ENCODE results near the gene FHAD1. TPM values are rescaled to one million over a fixed set of nuclear protein-coding genes. Genes with fewer than 3 reads are reported as not detected.
"Not testable (repeated sequence)": the region's sequence is repeated elsewhere in the genome, so short reads cannot be mapped to it uniquely, and the experiment has no call there.

Gene FHAD1
- total RNA-seq, 4 donors from 2014 or later: 0.54 to 1.9 (median 0.75) TPM

DNA sequence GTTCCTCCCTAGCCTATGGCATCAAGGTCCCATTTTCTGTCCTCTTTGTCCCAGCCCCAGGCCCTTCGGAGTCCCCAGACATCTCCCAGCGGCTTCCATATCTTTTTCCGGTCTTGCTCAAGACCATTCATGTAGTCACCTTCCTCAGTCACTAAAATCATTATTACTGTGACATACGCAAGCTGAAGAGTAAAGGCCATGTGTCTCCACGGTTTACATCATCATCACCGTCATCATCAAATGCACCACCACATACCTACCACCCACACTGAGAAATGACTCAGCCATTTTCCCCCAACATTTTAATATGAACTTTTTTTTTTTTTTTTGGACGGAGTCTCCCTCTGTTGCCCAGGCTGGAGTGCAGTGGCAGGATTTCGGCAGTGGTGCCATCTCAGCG, 43.4 kb downstream of the FHAD1 start:
- no peak overlapping the region for H3K4me3 ChIP-seq (replicated peaks in 1 of 3)
- no peak overlapping the region for H3K27ac ChIP-seq
- intact Hi-C loops (cut with DNase I): no loop called here
- no peaks in the 10 kb centered on the region for H3K9me3 ChIP-seq
- 89 to 95% methylated on average over 9 of the region's 9 CpGs for WGBS, 2 donors
- DNase-seq: no peak
- TF ChIP-seq, protein P1, sequence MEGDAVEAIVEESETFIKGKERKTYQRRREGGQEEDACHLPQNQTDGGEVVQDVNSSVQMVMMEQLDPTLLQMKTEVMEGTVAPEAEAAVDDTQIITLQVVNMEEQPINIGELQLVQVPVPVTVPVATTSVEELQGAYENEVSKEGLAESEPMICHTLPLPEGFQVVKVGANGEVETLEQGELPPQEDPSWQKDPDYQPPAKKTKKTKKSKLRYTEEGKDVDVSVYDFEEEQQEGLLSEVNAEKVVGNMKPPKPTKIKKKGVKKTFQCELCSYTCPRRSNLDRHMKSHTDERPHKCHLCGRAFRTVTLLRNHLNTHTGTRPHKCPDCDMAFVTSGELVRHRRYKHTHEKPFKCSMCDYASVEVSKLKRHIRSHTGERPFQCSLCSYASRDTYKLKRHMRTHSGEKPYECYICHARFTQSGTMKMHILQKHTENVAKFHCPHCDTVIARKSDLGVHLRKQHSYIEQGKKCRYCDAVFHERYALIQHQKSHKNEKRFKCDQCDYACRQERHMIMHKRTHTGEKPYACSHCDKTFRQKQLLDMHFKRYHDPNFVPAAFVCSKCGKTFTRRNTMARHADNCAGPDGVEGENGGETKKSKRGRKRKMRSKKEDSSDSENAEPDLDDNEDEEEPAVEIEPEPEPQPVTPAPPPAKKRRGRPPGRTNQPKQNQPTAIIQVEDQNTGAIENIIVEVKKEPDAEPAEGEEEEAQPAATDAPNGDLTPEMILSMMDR (IDR thresholded peaks at IDR 0.05): no peak
- no peak for TF ChIP-seq POLR2A (IDR thresholded peaks at IDR 0.05)
- peaks cover 0 to 2% of the 10 kb centered on the region in 2 donors for H3K4me1 ChIP-seq
- no peaks in the 10 kb centered on the region for H3K27me3 ChIP-seq
- H3K36me3 ChIP-seq: no peaks in the 10 kb centered on the region

DNA sequence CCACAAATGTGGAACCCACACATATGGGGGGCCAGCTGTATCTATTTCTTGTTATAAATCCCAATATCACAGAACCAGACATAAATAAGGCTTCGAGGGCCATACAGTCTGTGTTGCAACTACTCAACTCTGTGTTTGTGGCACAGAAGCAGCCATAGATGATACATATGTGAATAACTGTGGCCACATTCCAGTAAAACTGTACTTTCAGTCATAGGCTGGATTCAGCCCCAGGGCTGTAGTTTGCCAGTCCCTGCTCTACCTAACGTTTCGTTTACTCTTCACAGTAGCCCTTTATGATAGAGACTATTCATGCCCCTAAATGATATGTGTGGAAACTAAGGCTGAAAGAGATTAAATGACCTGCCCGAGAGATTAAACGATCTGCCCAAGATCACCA, 48.7 kb downstream of the FHAD1 start:
- TF ChIP-seq, protein P1 (IDR thresholded peaks at IDR 0.05): no peak
- TF ChIP-seq POLR2A (IDR thresholded peaks at IDR 0.05): no peak
- DNase-seq: no peak
- Histone ChIP-seq H3K4me3 (replicated peaks in 1 of 3) (no peak overlapping the region), H3K4me1 (no peaks in the 10 kb centered on the region), H3K36me3 (no peaks in the 10 kb centered on the region), H3K27ac (no peak overlapping the region), H3K27me3 (no peaks in the 10 kb centered on the region), H3K9me3 (no peaks in the 10 kb centered on the region)
- 82 to 83% methylated on average over 5 of the region's 5 CpGs for WGBS, 2 donors
- intact Hi-C loops (cut with DNase I): no loop called here

DNA sequence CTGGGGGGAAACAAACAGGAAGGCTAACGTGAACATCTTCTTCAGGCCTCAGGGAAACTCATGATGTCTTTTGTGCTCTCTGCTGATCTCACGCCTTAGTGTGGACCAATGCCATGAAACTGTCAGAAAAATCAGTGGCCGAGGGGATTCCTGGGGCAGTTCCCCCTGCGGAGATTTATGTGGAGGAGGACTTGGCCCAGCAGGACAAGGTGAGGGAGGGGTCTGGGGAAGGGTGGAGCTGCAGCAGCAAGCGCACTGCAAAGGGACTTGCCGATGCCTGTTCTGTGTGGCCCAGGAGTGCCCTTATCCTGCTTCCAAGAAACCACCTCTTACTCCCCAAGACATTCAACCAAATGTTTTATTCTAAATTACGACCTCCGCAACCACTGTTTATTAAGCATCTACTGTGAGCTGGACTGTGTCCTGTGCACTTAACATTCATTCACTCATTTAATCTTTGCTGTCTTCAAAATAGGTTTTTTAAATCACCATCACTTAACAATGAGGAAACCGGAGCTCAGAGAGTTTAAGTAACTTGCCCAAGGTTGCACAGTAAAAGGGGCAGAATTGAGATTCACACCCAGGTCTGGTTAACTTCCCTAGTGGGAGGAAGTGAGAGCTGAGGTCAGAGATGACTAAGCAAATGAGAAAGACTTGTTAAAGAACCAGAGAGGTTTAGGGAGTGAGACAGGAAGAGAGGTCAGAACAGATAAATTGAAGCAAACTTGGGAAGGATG, 49.7 kb downstream of the FHAD1 start:
- intact Hi-C loops (cut with DNase I): no loop called here
- no peaks in the 10 kb centered on the region for H3K27me3 ChIP-seq
- no peaks in the 10 kb centered on the region for H3K9me3 ChIP-seq
- DNase-seq: no peak
- WGBS, 2 donors: 86 to 88% methylated on average over 9 of the region's 9 CpGs
- H3K36me3 ChIP-seq: no peaks in the 10 kb centered on the region
- TF ChIP-seq, protein P1 (IDR thresholded peaks at IDR 0.05): no peak
- TF ChIP-seq POLR2A (IDR thresholded peaks at IDR 0.05): no peak
- no peaks in the 10 kb centered on the region for H3K4me1 ChIP-seq
- H3K4me3 ChIP-seq (replicated peaks in 1 of 3): no peak overlapping the region
- H3K27ac ChIP-seq: no peak overlapping the region

DNA sequence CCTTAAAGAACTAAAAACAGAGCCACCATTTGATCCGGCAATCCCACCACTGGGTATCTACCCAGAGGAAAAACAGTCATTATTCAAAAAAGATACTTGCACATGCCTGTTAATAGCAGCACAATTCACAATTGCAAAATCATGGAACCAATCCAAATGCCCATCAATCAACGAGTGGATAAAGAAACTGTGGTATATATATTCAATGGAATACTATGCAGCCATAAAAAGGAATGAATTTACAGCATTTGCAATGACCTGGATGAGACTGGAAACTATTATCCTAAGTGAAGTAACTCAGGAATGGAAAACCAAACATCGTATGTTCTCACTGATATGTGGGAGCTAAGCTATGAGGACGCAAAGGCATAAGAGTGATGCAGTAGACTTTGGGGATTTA, 51.0 kb downstream of the FHAD1 start:
- H3K9me3 ChIP-seq; H3K4me1 ChIP-seq; H3K27me3 ChIP-seq; DNase-seq; H3K27ac ChIP-seq; H3K36me3 ChIP-seq; H3K4me3 ChIP-seq (replicated peaks in 1 of 3); intact Hi-C loops (cut with DNase I): not testable (repeated sequence)
- WGBS, 2 donors: 96% methylated on average over 4 of the region's 4 CpGs

DNA sequence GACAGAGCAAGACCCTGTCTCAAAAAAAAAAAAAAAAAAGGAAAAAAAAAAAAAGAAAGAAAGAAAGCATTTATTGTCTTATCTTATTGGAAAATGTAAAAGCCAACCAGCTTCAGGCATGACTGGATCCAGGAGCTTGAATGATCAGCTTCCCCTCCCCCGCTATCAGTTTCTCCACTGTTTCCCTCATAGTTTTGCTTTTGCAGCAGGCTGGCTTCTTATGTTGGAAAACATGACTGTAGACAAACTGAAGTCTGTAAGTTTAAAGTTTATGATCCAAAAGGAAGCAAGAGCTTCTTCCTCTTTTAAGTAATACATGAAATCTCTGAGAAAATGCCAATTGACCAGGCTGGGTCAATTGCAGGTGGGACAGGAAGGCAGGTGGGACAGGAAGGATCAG, 52.2 kb downstream of the FHAD1 start:
- Histone ChIP-seq H3K27me3 (no peaks in the 10 kb centered on the region), H3K4me3 (replicated peaks in 1 of 3) (no peak overlapping the region), H3K4me1 (no peaks in the 10 kb centered on the region), H3K36me3 (no peaks in the 10 kb centered on the region), H3K27ac (no peak overlapping the region), H3K9me3 (no peaks in the 10 kb centered on the region)
- DNase-seq: no peak
- WGBS, 2 donors: 98 to 100% methylated on average over 1 of the region's 1 CpG
- TF ChIP-seq, protein P1 (IDR thresholded peaks at IDR 0.05): no peak
- TF ChIP-seq POLR2A (IDR thresholded peaks at IDR 0.05): no peak
- intact Hi-C loops (cut with DNase I): no loop called here

Data from thyroid gland (tissue), 4 donors.